Vagina (tissue), 2 donors: ENCODE measurements around the gene NKX6-2. TPM values are rescaled to one million over a fixed set of nuclear protein-coding genes. Genes with fewer than 3 reads are reported as not detected.

Experiments used
- DNase-seq, 2 donors: peaks; one replicate each; pipeline ENCODE4 v3.0.0-alpha.2; 2017; ENCODE audit errors: extremely low spot score in 2 of 2
- H3K27ac ChIP-seq: fragments of 200-600 bp; sonication (generic); one replicate; pipeline ENCODE4 v1.5.1; 2019
- H3K27me3 ChIP-seq: fragments of 200-600 bp; sonication (generic); one replicate; pipeline ENCODE4 v1.5.1; 2019
- H3K36me3 ChIP-seq, 2 donors: fragments of 200-600 bp; sonication (generic); one replicate each; pipeline ENCODE4 v1.5.1; 2017 to 2019
- H3K4me1 ChIP-seq: fragments of 200-600 bp; sonication (generic); one replicate; pipeline ENCODE4 v1.5.1; 2019
- H3K4me3 ChIP-seq, 2 donors: fragments of 200-600 bp; sonication (generic); 1 replicate in 1 of 2; 2 replicates in 1 of 2; pipeline ENCODE4 v1.5.1; 2016 to 2019
- H3K9me3 ChIP-seq: fragments of 200-600 bp; sonication (generic); one replicate; pipeline ENCODE4 v1.5.1; 2019
- CTCF ChIP-seq, 3 experiments: fragments of 450-650 bp in 2 of 3; fragments of 200-600 bp in 1 of 3; sonication (generic) in 1 of 3; IDR thresholded peaks; one replicate each; pipeline ENCODE4 v1.5.1; 2017 to 2019; ENCODE audit warnings: antibody characterized with exemption in 3 of 3, mild to moderate bottlenecking in 2 of 3, moderate library complexity in 2 of 3
- POLR2A ChIP-seq, 2 donors: fragments of 450-650 bp; IDR thresholded peaks; one replicate each; pipeline ENCODE4 v1.6.1; 2017; ENCODE audit warnings: antibody characterized with exemption in 2 of 2, mild to moderate bottlenecking in 2 of 2, moderate library complexity in 2 of 2
- POLR2AphosphoS5 ChIP-seq, 2 donors: sonication (generic); formaldehyde crosslinking; IDR thresholded peaks; one replicate each; pipeline ENCODE4 v1.9.0; 2017; ENCODE audit warnings: antibody characterized with exemption in 2 of 2, mild to moderate bottlenecking in 2 of 2, low read depth in 1 of 2; ENCODE audit not compliant: insufficient read depth in 1 of 2
- intact Hi-C: fragments of 100-400 bp; cut with DNase I; formaldehyde crosslinking; loops from one replicate; pipeline ENCODE4 v1.15.1; 2023
- total RNA-seq: library from RNA; depleted of rRNA; stranded (reverse); fragments of >200 nt; gene quantifications from one replicate; pipeline ENCODE4 v1.2.3, GENCODE V29; 2016

NKX6-2 gene
- total RNA-seq, 1 donor from 2014 or later, result 0.49 TPM

DNA sequence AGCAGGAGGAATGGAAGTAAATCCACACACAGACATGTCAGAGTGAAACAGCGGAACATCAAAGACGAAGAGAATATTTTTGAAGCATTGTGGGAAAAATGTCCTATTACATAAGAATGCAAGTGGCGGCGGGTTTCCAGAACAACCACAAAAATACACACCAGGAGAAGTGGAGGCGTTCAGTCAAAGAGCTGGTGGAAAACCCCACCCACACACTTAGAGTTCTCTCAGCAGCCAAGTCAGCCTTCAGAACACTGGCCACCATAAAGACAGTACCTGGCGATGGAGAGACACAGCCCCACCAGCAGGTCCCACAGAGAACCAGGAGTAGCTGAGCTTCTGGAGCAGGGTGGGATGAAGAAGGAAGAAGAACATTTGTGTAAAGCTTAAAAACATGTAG lies 23.7 kb downstream of the NKX6-2 start:
- TF ChIP-seq CTCF (IDR thresholded peaks at IDR 0.05), result no peak
- TF ChIP-seq POLR2AphosphoS5 (IDR thresholded peaks at IDR 0.05; ENCODE audit: insufficient read depth in 1 of 2, low read depth in 1 of 2), result no peak
- no peak for TF ChIP-seq POLR2A (IDR thresholded peaks at IDR 0.05)
- intact Hi-C loops, result no loop called here
- H3K27ac ChIP-seq, result no peak overlapping the region
- peaks cover 0 to 26% of the 10 kb centered on the region in 2 donors for H3K36me3 ChIP-seq
- no peaks in the 10 kb centered on the region for H3K4me1 ChIP-seq
- H3K4me3 ChIP-seq, result no peak overlapping the region
- DNase-seq, result no peak
- no peaks in the 10 kb centered on the region for H3K27me3 ChIP-seq
- no peaks in the 10 kb centered on the region for H3K9me3 ChIP-seq

DNA sequence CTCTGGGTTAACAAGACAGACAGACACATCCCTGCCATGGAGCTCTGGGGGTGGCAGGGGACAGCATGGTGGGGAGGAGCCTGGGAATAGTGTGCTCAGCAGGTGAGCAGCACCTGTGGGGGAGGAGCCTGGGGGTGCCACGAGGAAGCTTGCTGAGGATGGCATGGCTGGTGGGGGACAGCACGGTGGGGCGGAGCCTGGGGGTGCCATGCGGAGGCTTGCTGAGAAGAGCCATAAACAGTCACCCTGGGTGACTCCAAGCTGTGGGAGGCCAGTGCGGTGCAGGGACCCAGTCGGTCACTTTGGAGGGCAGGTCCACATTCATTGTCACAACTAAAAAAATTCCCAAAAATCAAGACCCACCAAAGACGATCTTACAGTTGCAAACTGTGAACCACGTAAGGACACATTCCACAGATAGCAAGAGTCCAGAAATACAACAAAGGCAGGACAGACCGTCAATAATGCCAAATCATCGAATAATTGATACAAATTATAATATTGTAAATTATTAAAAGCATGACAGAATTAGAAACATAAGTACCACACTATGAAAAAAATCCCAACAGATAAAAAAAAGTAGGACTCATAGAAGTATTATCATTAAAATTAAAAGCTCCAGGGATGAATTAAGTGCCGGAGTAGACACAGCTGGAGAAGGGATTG lies 24.4 kb downstream of the NKX6-2 start:
- intact Hi-C loops, result no loop called here
- Histone ChIP-seq H3K27me3 (no peaks in the 10 kb centered on the region), H3K36me3 (peaks cover 0 to 29% of the 10 kb centered on the region in 2 donors)

GRCh38 chr10:132758865-132759264 lies 27.1 kb downstream of the NKX6-2 start:
- Histone ChIP-seq H3K4me1 (no peaks in the 10 kb centered on the region), H3K27me3 (no peaks in the 10 kb centered on the region), H3K4me3 (no peak overlapping the region), H3K36me3 (peaks cover 0 to 41% of the 10 kb centered on the region in 2 donors), H3K27ac (no peak overlapping the region), H3K9me3 (no peaks in the 10 kb centered on the region)
- TF ChIP-seq POLR2A (IDR thresholded peaks at IDR 0.05) (no peak), CTCF (IDR thresholded peaks at IDR 0.05) (no peak)
- DNase-seq, result no peak
- intact Hi-C loops, result no loop called here

More for the DNA sequence above, 24.4 kb downstream of the NKX6-2 start:
- no peaks in the 10 kb centered on the region for H3K4me1 ChIP-seq
- no peak overlapping the region for H3K27ac ChIP-seq
- no peak overlapping the region for H3K4me3 ChIP-seq
- TF ChIP-seq CTCF (IDR thresholded peaks at IDR 0.05) (no peak), POLR2AphosphoS5 (IDR thresholded peaks at IDR 0.05; ENCODE audit: insufficient read depth in 1 of 2, low read depth in 1 of 2) (no peak), POLR2A (IDR thresholded peaks at IDR 0.05) (no peak)
- no peak for DNase-seq
- H3K9me3 ChIP-seq, result no peaks in the 10 kb centered on the region

- no peak for DNase-seq
- no peak for TF ChIP-seq POLR2AphosphoS5 (IDR thresholded peaks at IDR 0.05; ENCODE audit: insufficient read depth in 1 of 2, low read depth in 1 of 2)
- no peak for TF ChIP-seq CTCF (IDR thresholded peaks at IDR 0.05)
- no peak for TF ChIP-seq POLR2A (IDR thresholded peaks at IDR 0.05)
- Histone ChIP-seq H3K27me3 (no peaks in the 10 kb centered on the region), H3K4me3 (no peak overlapping the region), H3K27ac (no peak overlapping the region), H3K4me1 (no peaks in the 10 kb centered on the region), H3K36me3 (peaks cover 0 to 44% of the 10 kb centered on the region in 2 donors), H3K9me3 (no peaks in the 10 kb centered on the region)
- intact Hi-C loops, result no loop called here
These were observed 28.8 kb downstream of the NKX6-2 start for GRCh38 chr10:132757171-132757570.

DNA sequence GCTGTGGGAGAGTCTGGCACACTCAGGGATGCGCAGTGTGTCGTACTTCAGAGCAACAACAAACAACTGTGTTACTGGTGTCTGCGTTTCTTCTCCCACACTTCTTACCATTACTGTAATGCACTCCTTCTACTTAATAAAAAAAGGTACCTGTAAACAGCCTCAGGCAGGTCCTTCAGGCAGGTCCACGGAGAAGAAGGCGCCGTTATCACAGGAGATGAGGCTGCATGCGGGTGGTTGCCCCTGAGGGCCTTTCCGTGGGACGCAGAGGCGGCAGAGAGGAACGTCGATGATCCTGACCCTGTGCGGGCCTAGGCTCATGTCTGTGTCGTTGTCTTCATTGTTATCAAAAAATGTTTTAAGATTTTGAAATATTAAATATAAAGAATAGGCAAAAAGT lies 29.4 kb downstream of the NKX6-2 start:
- TF ChIP-seq POLR2AphosphoS5 (IDR thresholded peaks at IDR 0.05; ENCODE audit: insufficient read depth in 1 of 2, low read depth in 1 of 2) (no peak), POLR2A (IDR thresholded peaks at IDR 0.05) (no peak), CTCF (IDR thresholded peaks at IDR 0.05) (no peak)
- Histone ChIP-seq H3K4me3 (no peak overlapping the region), H3K9me3 (no peaks in the 10 kb centered on the region), H3K27ac (no peak overlapping the region), H3K4me1 (no peaks in the 10 kb centered on the region), H3K27me3 (no peaks in the 10 kb centered on the region), H3K36me3 (peaks cover 0 to 44% of the 10 kb centered on the region in 2 donors)
- intact Hi-C loops, result no loop called here
- DNase-seq, result no peak
